Hepatocyte (in vitro differentiated cells): ENCODE results near the gene DNM2.

Experiments
- CTCF ChIP-seq: fragments of 200-600 bp; sonication (generic); IDR thresholded peaks from 2 replicates; pipeline ENCODE4 v1.5.1; 2016; ENCODE audit warnings: antibody characterized with exemption, mild to moderate bottlenecking; ENCODE audit not compliant: poor library complexity
- EZH2 ChIP-seq: fragments of 200-600 bp; sonication (generic); IDR thresholded peaks from 2 replicates; pipeline ENCODE4 v1.6.1; 2016; ENCODE audit warnings: antibody characterized with exemption, mild to moderate bottlenecking, borderline replicate concordance
- EZH2phosphoT487 ChIP-seq: fragments of 200-600 bp; sonication (generic); IDR thresholded peaks from one replicate; pipeline ENCODE4 v1.6.1; 2018; ENCODE audit warnings: antibody characterized with exemption, mild to moderate bottlenecking, low read depth, moderate library complexity; ENCODE audit not compliant: unreplicated experiment, severe bottlenecking

GRCh38 chr19:10829967-10830366, 112.1 kb downstream of the DNM2 start:
- no peak for TF ChIP-seq CTCF
- no peak for TF ChIP-seq EZH2
- no peak for TF ChIP-seq EZH2phosphoT487
